Mucosa of gallbladder (tissue), 1 donor: Measurements from ENCODE around the gene LMTK2. TPM values are rescaled to one million over a fixed set of nuclear protein-coding genes. Genes with fewer than 3 reads are reported as not detected.
"Not testable (repeated sequence)": the region's sequence is repeated elsewhere in the genome, so short reads cannot be mapped to it uniquely, and the experiment has no call there.

Experiments
- DNase-seq: peaks from one replicate; pipeline ENCODE4 v3.0.0-alpha.2; 2020; ENCODE audit warnings: low spot score
- total RNA-seq: library from RNA; stranded (reverse); gene quantifications from one replicate; pipeline ENCODE4 v1.2.1, GENCODE V29; 2021
- donor health status: DM: no; HTN: no; CAD: no.

Gene LMTK2
- total RNA-seq, 1 donor from 2014 or later = 31.2 TPM

DNA sequence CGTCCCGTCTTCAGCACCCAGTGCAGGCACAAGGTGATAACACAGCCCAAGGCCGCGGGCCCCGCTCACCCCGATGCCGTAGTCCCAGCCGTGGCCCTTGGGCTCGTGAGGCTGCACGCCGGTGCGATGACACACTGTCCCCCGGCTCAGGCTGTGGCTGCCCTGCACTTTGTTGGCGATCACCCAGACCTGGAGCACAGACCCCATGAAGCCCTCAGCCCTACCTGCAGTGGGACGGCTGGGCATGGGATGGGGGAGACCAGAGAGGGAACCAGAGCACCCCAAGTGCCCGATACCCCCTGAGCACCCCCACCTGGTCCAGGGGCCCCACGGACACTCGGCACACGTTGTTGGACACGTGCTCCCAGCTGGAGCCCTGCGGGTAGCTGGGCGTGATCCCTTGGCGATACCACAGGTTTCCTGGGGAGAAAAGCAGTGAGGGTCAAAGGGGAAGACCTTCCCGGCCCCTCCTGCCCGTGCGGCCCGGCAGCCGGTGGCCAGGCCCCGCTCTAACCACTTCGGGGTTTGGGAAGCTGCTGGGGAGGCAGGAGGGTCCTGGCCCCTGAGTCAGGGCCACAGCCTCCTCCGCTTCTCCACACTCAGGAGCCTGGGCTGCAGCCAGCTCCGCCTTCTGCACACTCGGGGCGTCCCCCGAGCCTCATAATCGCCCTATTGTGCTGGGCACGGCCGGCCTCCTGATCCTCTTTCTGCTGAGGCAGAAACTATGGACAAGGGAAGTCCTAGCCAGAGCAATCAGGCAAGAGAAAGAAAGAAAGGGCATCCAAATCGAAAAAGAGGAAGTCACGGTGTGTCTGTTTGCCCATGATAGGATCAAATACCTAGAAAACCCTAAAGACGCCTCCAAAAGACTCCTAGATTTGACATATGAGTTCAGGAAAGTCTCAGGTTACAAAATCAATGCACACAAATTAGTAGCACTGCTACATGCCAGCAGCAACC, 111.2 kb downstream of the LMTK2 start:
- DNase-seq = no peak

GRCh38 chr7:98219382-98219781, 112.7 kb downstream of the LMTK2 start:
- DNase-seq = not testable (repeated sequence)

- no peak for DNase-seq
These were observed 115.2 kb downstream of the LMTK2 start for GRCh38 chr7:98221611-98222532.

DNA sequence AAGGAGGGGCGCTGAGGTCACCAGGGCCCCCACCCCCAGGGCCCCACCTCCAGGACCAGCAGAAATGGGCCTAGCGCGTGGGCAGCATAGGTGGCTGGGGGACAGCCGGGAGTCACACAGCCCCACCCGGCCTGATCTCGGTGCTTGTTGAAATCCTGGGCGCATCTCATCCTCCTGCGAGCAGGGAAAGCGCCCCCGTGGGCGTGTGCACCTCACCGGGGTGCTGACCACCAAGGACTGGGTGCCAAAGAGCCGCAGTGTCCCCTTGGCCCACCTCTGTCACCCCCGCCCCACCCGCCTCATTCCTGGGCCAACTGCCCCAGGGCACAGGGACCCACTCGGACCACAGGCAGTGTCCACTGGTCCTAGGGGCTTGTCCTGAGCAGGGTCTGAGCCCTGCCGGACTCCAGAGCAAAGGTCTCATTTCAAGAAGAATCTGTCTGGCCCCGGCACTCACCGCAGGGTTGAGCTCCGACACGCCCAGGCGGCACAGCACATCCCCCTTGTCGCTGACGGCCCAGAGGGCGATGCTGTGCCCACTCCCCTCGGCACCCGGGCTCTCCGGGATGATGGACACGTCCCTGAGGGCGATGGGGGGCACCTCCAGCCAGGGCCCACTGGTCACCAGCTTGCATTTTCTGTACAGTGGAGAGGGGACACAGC, 116.0 kb downstream of the LMTK2 start:
- no peak for DNase-seq

DNA sequence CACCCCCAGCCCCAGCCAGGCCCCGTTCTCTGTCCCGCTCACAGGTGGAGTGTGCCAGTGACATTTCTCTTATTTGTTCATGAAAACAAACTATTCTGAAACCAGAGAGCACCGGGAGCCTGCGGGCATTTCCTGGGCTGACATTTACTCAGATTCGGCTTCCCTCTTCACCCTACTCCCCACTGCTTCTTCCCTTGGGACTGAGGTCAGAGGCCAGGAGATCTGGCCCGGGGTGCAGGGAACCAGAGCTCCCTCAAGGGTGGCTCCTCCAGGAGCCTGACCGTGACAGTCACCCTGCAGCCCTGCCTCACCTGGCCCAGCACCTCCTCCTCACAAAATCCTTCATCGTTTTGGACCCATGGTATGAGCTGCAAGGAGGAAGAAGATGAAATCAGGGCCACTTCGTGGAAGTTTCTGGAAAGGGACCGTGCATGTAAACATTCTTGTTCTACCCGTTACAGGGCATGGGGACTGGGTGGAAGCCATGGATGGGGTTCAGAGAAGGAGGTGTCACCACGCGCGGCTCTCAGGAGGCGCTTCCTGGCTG, 116.8 kb downstream of the LMTK2 start:
- DNase-seq = no peak

DNA sequence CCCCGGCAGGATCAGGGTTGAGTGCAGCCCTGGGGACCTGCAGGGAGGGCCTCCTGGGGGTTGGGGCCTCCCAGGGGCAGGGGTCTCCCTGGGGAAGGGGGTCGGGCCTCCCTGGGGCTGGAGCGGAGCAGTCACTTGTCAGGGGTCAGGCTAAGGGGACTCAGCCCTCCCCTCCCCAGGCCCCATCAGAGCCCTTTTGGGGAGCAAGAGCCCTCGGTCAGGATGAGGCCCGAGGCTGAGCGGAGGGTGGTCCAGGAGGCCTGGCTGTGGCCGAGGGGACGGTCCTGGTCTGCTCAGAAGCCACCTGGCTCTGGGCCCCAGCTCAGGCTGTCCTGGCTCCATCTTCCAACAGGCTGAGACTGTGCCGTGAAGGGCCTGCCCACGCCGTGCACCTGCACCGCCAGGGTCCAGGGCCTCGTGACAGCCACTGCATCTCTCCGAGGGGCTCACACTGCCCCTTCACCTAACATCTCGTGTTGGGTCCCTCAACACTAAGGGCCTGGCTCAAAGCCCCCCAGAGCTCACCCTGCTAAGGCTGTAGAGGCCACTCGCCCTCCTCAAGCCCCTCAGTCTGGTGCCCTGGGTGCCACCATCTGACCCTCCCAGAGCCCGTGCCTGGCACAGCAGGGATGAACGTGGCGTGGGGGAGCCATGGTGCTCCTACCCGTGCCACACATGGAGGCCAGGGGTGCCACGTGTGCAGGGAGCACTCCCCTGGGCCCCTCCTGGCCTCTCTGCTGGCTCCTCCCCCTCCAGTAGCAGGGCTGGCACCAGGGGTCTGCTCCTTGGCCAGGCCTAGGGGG, 117.4 kb downstream of the LMTK2 start:
- DNase-seq = no peak

DNA sequence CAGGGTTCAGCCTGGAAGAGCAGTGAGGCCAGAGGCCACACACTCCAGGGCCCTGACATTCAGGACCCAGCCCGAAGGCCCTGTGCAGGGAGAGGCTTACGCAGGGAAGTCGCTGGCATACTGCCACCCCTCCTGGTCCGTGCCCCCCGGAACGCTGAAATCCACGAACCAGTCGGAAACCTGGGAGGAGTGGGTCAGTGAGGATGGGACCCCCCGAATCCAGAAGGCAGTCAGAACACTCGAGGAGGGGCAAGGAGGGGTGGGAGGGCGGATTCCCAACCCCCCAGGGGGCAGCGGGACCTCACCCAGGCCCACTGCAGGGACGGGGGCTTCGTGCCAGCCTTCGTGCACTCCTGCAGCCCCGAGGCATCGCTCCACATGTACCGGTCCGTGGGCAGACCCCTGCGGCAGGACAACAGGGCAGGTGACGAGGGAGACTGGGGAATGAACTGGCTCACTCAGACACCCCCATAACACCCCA, 118.1 kb downstream of the LMTK2 start:
- DNase-seq = no peak

DNA sequence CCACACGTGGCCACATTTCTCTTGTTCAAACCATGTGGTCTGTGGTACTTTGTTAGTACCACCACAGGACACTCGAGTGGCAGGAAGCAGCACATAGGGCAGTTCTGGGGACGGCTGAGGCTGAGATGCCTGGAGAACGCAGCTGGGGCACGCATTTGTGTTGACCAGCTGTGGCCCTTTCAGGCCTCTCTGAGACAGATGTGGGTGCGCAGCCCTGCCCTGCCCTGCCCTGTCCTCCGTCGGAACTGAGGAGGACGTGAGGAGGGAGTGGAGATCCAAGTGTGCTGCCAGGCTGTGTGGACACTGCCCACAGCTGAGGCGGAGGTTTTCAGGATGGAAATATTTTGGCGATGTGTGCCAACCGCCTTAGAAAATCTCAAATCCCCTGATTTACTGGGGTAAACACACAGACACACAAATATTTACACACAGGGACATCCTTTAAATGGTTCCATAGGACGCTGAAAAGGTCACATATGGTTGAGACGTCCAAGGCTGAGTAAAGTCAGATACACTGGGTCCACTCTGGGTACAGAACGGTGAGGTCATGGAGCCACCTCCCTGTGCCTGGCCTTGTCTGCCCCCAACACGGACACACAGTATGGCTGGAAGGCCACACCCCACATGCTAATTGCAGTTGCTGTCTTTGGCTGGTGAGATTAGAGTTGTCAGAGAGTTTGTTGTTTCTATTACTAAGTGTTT, 119.4 kb downstream of the LMTK2 start:
- DNase-seq = no peak

- no peak for DNase-seq
These were observed 121.3 kb downstream of the LMTK2 start for GRCh38 chr7:98227939-98228338.

- no peak for DNase-seq
These were observed 122.1 kb downstream of the LMTK2 start for GRCh38 chr7:98228801-98229200.

DNA sequence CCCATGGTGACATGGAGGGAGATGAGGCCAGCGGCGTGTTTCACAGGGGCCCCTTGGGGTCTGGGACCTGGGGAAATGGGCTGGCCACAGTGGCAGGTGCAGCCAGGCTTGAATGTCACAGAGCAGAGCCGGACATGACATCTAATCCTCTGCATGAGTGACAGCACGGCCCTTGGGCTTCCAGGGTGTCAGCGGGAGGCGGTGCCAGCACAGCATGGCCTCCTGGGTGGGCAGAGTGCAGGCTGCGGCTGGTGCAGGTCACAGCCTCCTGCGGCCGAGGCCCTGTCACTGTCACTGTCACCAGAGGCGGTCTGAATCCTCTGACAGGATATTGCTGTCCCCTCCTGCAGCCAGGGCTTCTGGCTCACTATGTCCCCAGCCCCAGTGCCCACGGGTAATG, 122.8 kb downstream of the LMTK2 start:
- no peak for DNase-seq

DNA sequence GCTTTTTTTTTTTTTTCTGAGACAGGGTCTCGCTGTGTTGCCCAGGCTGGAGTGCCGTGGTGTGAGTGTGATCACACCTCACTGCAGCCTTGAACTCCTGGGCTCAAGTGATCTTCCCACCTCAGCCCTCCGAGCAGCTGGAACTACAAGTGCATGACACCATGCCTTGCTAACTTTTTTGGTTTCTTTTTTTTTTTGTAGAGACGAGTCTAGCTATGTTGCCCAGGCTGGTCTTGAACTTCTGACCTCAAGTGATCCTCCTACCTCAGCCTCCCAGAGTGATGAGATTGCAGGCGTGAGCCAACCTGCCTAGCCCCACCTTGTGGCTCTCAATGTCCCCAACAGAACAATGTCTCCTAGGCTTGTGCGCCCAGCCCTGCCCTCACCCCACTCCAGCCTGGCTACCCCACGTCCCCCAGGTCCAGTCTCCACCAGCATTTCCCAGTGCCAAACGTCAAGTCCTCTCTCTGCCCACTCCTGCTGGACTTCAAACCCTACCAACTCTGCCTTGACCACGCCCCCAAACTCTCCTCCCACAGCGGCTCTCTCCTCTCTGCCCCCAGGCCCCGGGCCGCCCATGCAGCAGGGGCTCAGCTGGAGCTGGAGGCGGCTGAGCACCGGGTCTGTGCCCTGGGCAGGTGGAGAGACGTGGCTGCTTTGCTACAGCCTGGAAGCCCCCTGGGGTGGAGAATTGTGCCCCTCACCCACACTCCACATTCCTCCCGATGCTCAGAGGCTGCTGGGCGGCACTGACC, 123.5 kb downstream of the LMTK2 start:
- no peak for DNase-seq

GRCh38 chr7:98230746-98231471, 124.2 kb downstream of the LMTK2 start:
- no peak for DNase-seq

- no peak for DNase-seq
These were observed 125.0 kb downstream of the LMTK2 start for GRCh38 chr7:98231493-98232262.

DNA sequence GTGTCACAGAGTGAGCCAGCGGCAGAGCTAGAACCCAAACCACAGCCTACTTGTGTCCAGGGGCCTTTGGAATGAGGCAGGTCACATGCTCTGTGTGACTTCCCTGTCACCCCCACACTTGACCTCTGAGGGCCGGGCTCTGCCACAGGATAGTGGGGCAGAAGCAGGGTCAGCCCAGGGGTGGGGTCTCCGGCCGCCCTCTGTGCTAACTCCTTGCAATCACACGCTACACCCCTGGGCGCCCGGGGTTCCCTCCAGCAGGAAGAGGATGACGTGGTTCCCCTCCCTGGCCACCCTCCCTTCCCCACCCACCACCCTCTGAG, 125.6 kb downstream of the LMTK2 start:
- DNase-seq = no peak

DNA sequence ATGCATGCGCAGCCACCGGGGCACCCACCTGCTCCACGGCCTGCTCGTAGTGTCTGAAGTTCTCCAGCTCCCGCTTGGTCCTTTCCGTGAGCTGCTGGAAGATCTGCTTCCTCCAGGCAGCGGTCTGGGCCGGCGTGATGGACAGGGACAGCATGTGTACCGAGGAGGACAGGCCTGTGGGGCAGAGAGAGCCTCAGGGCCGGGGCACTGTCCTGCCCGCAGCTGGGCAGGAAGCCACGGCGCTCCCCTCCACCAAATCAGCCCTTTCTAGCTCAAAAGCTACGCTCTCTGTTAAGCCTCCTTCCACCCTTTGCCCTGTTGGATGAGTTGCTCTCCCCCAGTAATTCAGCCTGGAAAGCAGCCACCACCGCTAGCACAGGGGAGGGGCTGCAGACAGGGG, 126.1 kb downstream of the LMTK2 start:
- no peak for DNase-seq

DNA sequence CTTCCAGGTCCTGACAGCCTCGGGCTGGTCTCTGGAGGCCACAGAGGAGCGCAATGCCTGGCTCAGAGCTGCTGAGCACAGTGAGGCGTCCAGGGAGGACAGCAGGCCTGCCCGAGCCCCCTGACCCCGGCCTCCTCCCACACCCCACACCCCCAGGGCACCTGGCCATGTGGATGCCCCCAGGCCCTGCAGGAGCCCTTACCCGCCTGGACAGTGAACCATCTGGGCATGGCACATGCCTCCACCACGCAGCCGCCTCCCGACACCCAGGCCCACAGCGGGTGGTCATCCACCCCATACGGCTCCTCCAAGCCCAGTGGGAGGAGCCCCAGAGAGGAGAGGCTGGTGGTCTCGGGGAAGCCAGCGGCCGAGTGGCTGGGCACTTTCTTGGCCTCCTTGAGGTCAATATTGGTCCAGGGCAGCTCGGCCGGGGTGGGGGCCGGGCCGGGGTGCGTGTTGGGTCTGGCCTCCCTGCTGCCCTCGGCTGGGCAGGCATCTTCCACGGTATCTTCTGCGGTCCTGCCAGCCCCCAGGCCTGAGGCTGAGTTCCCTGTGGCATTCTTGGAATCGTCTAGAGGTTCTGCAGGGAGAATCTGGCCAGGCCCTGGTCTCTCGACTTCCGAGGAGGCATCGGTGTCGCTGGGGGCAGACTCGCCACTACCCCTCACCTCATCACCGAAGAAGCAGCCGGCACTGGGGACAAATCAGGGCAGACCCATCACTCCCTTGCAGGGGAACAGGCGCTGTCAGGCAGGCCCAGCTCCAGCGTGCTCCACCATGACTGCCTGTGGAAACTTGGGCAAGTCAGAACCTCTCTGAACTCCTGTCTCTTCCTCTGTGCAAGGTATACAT, 126.8 kb downstream of the LMTK2 start:
- DNase-seq = no peak
